ENCODE measurements around the gene MYH7B.

The MYH7B gene

GRCh38 chr20:34974246-34974645 is 18.6 kb downstream of the MYH7B start:
- DNase-seq = no peak

- no peak for DNase-seq
These were observed 20.6 kb downstream of the MYH7B start for GRCh38 chr20:34976286-34976685.

- DNase-seq = no peak
These were observed 21.9 kb downstream of the MYH7B start for GRCh38 chr20:34977365-34978091.

GRCh38 chr20:34978092-34978744 is 22.6 kb downstream of the MYH7B start:
- peak in 1 of 58 donors; percentile 30 for DNase-seq

- no peak for DNase-seq
These were observed 23.9 kb downstream of the MYH7B start for GRCh38 chr20:34979366-34980153.

- no peak for DNase-seq
These were observed 25.0 kb downstream of the MYH7B start for GRCh38 chr20:34980543-34981233.

- no peak for DNase-seq
These were observed 26.8 kb downstream of the MYH7B start for GRCh38 chr20:34982270-34983088.

- no peak for DNase-seq
These were observed 27.6 kb downstream of the MYH7B start for GRCh38 chr20:34983089-34983820.

- DNase-seq = no peak
These were observed 28.5 kb downstream of the MYH7B start for GRCh38 chr20:34983995-34984735.

- peak in 1 of 58 donors; percentile 17 for DNase-seq
These were observed 29.1 kb downstream of the MYH7B start for GRCh38 chr20:34984756-34985261.

GRCh38 chr20:34985461-34986310 is 30.0 kb downstream of the MYH7B start:
- DNase-seq = no peak

GRCh38 chr20:34986311-34987287 is 30.9 kb downstream of the MYH7B start:
- no peak for DNase-seq

- no peak for DNase-seq
These were observed 31.9 kb downstream of the MYH7B start for GRCh38 chr20:34987288-34988190.

- peak in 3 of 58 donors; percentile 14 to 31 (median 20) for DNase-seq
These were observed 32.5 kb downstream of the MYH7B start for GRCh38 chr20:34988191-34988540.

- no peak for DNase-seq
These were observed 33.5 kb downstream of the MYH7B start for GRCh38 chr20:34989118-34989517.

- DNase-seq = no peak
These were observed 34.0 kb downstream of the MYH7B start for GRCh38 chr20:34989670-34990069.

Measured in anterior cingulate cortex (tissue), 58 donors.